Activated CD4-positive, alpha-beta T cell treated with anti-CD3 and anti-CD28 coated beads, Interleukin-2, amount 10 ng/mL, durations not matched to agents 24 days and 14 days (primary cell): ENCODE data around the gene PTPRN2. TPM values are rescaled to one million over a fixed set of nuclear protein-coding genes. Genes with fewer than 3 reads are reported as not detected.
"Not testable (repeated sequence)": the region's sequence is repeated elsewhere in the genome, so short reads cannot be mapped to it uniquely, and the experiment has no call there.

ENCODE experiments used
- DNase-seq: peaks from one replicate; pipeline ENCODE4 v3.0.0; 2022
- H3K27ac Mint-ChIP-seq: one replicate; pipeline ENCODE4 v1.8.0; 2022; ENCODE audit warnings: mild to moderate bottlenecking, mixed read lengths
- H3K27me3 Mint-ChIP-seq: one replicate; pipeline ENCODE4 v1.8.0; 2022; ENCODE audit warnings: mixed read lengths
- H3K36me3 Mint-ChIP-seq: one replicate; pipeline ENCODE4 v1.8.0; 2022; ENCODE audit warnings: low read depth, mild to moderate bottlenecking, mixed read lengths
- H3K4me1 Mint-ChIP-seq: one replicate; pipeline ENCODE4 v1.8.0; 2021; ENCODE audit warnings: mixed read lengths
- H3K4me3 Mint-ChIP-seq: one replicate; pipeline ENCODE4 v1.8.0; 2022; ENCODE audit warnings: mild to moderate bottlenecking, moderate library complexity, mixed read lengths
- H3K9me3 Mint-ChIP-seq: one replicate; pipeline ENCODE4 v1.8.0; 2021; ENCODE audit warnings: mixed read lengths
- intact Hi-C: fragments of 100-400 bp; cut with micrococcal nuclease; formaldehyde crosslinking; loops from one replicate; pipeline ENCODE4 v1.15.1; 2023
- total RNA-seq: library from RNA; stranded (reverse); gene quantifications from 2 replicates; pipeline ENCODE4 v1.2.3, GENCODE V29; 2022

Gene PTPRN2
- total RNA-seq, 1 donor from 2014 or later = 0.33 TPM

GRCh38 chr7:158056761-158057160 lies 530.9 kb downstream of the PTPRN2 start:
- Mint-ChIP-seq H3K4me3 (no peak overlapping the region), H3K9me3 (peaks cover 4% of the 10 kb centered on the region), H3K4me1 (no peaks in the 10 kb centered on the region), H3K27me3 (no peaks in the 10 kb centered on the region), H3K27ac (no peak overlapping the region), H3K36me3 (no peaks in the 10 kb centered on the region)
- no peak for DNase-seq
- intact Hi-C loops = no loop called here

GRCh38 chr7:158055726-158056510 lies 531.7 kb downstream of the PTPRN2 start:
- no peak overlapping the region for H3K4me3 Mint-ChIP-seq
- H3K4me1 Mint-ChIP-seq = no peaks in the 10 kb centered on the region
- no peak overlapping the region for H3K27ac Mint-ChIP-seq
- H3K36me3 Mint-ChIP-seq = no peaks in the 10 kb centered on the region
- intact Hi-C loops = no loop called here
- H3K27me3 Mint-ChIP-seq = no peaks in the 10 kb centered on the region
- no peak for DNase-seq
- peaks cover 4% of the 10 kb centered on the region for H3K9me3 Mint-ChIP-seq

- H3K27ac Mint-ChIP-seq = no peak overlapping the region
- H3K9me3 Mint-ChIP-seq = peaks cover 4% of the 10 kb centered on the region
- intact Hi-C loops = no loop called here
- DNase-seq = no peak
- H3K4me3 Mint-ChIP-seq = no peak overlapping the region
- H3K27me3 Mint-ChIP-seq = no peaks in the 10 kb centered on the region
- H3K36me3 Mint-ChIP-seq = no peaks in the 10 kb centered on the region
- no peaks in the 10 kb centered on the region for H3K4me1 Mint-ChIP-seq
These were observed 533.0 kb downstream of the PTPRN2 start for GRCh38 chr7:158054611-158055010.

GRCh38 chr7:158054081-158054480 lies 533.5 kb downstream of the PTPRN2 start:
- Mint-ChIP-seq H3K27me3 (no peaks in the 10 kb centered on the region), H3K9me3 (peaks cover 4% of the 10 kb centered on the region), H3K4me1 (no peaks in the 10 kb centered on the region), H3K27ac (no peak overlapping the region), H3K36me3 (no peaks in the 10 kb centered on the region), H3K4me3 (no peak overlapping the region)
- no peak for DNase-seq
- intact Hi-C loops = no loop called here

GRCh38 chr7:158053183-158053915 lies 534.3 kb downstream of the PTPRN2 start:
- DNase-seq = no peak
- Mint-ChIP-seq H3K36me3 (no peaks in the 10 kb centered on the region), H3K4me1 (no peaks in the 10 kb centered on the region), H3K4me3 (no peak overlapping the region), H3K27ac (no peak overlapping the region), H3K27me3 (no peaks in the 10 kb centered on the region), H3K9me3 (peaks cover 4% of the 10 kb centered on the region)
- intact Hi-C loops = no loop called here

- no peaks in the 10 kb centered on the region for H3K36me3 Mint-ChIP-seq
- no peak overlapping the region for H3K27ac Mint-ChIP-seq
- H3K4me3 Mint-ChIP-seq = no peak overlapping the region
- no peaks in the 10 kb centered on the region for H3K4me1 Mint-ChIP-seq
- no peak for DNase-seq
- H3K27me3 Mint-ChIP-seq = no peaks in the 10 kb centered on the region
- intact Hi-C loops = no loop called here
- H3K9me3 Mint-ChIP-seq = peaks cover 4% of the 10 kb centered on the region
These were observed 535.1 kb downstream of the PTPRN2 start for GRCh38 chr7:158052381-158053060.

- H3K4me1 Mint-ChIP-seq = no peaks in the 10 kb centered on the region
- no peak overlapping the region for H3K4me3 Mint-ChIP-seq
- no peaks in the 10 kb centered on the region for H3K27me3 Mint-ChIP-seq
- no peak overlapping the region for H3K27ac Mint-ChIP-seq
- DNase-seq = no peak
- H3K9me3 Mint-ChIP-seq = peaks cover 4% of the 10 kb centered on the region
- intact Hi-C loops = no loop called here
- H3K36me3 Mint-ChIP-seq = no peaks in the 10 kb centered on the region
These were observed 535.8 kb downstream of the PTPRN2 start for GRCh38 chr7:158051776-158052175.

- no peak for DNase-seq
- Mint-ChIP-seq H3K9me3 (peaks cover 4% of the 10 kb centered on the region), H3K36me3 (no peaks in the 10 kb centered on the region), H3K4me1 (no peaks in the 10 kb centered on the region), H3K4me3 (no peak overlapping the region), H3K27ac (no peak overlapping the region), H3K27me3 (no peaks in the 10 kb centered on the region)
- intact Hi-C loops = no loop called here
These were observed 536.5 kb downstream of the PTPRN2 start for GRCh38 chr7:158050978-158051651.

- H3K27ac Mint-ChIP-seq = no peak overlapping the region
- no peaks in the 10 kb centered on the region for H3K27me3 Mint-ChIP-seq
- no peaks in the 10 kb centered on the region for H3K9me3 Mint-ChIP-seq
- intact Hi-C loops = no loop called here
- H3K4me3 Mint-ChIP-seq = no peak overlapping the region
- H3K36me3 Mint-ChIP-seq = no peaks in the 10 kb centered on the region
- no peaks in the 10 kb centered on the region for H3K4me1 Mint-ChIP-seq
- no peak for DNase-seq
These were observed 537.1 kb downstream of the PTPRN2 start for GRCh38 chr7:158050441-158050977.

GRCh38 chr7:158049271-158049670 lies 538.4 kb downstream of the PTPRN2 start:
- Mint-ChIP-seq H3K36me3 (no peaks in the 10 kb centered on the region), H3K27ac (no peak overlapping the region)

GRCh38 chr7:158048569-158048968 lies 539.1 kb downstream of the PTPRN2 start:
- intact Hi-C loops = no loop called here
- Mint-ChIP-seq H3K27me3 (no peaks in the 10 kb centered on the region), H3K9me3 (no peaks in the 10 kb centered on the region), H3K36me3 (no peaks in the 10 kb centered on the region), H3K27ac (no peak overlapping the region), H3K4me3 (no peak overlapping the region), H3K4me1 (no peaks in the 10 kb centered on the region)
- no peak for DNase-seq

More at GRCh38 chr7:158049271-158049670, 538.4 kb downstream of the PTPRN2 start:
- H3K4me1 Mint-ChIP-seq = no peaks in the 10 kb centered on the region
- intact Hi-C loops = no loop called here
- H3K4me3 Mint-ChIP-seq = no peak overlapping the region
- H3K27me3 Mint-ChIP-seq = no peaks in the 10 kb centered on the region
- DNase-seq = no peak
- no peaks in the 10 kb centered on the region for H3K9me3 Mint-ChIP-seq

- Mint-ChIP-seq H3K27ac (no peak overlapping the region), H3K27me3 (no peaks in the 10 kb centered on the region), H3K4me1 (no peaks in the 10 kb centered on the region), H3K36me3 (no peaks in the 10 kb centered on the region), H3K4me3 (no peak overlapping the region), H3K9me3 (no peaks in the 10 kb centered on the region)
- intact Hi-C loops = no loop called here
- no peak for DNase-seq
These were observed 540.1 kb downstream of the PTPRN2 start for GRCh38 chr7:158047391-158048059.

- H3K9me3 Mint-ChIP-seq, DNase-seq, intact Hi-C loops, H3K27me3 Mint-ChIP-seq, H3K4me3 Mint-ChIP-seq, H3K4me1 Mint-ChIP-seq, H3K27ac Mint-ChIP-seq, H3K36me3 Mint-ChIP-seq: not testable (repeated sequence)
These were observed 541.4 kb downstream of the PTPRN2 start for GRCh38 chr7:158046246-158046645.
